Adrenal gland (tissue), 5 donors: ENCODE data around the gene CDRT15.

ENCODE experiments used
- CTCF ChIP-seq, 6 experiments: fragments of 450-650 bp in 4 of 6; fragments of 200-600 bp in 2 of 6; sonication (generic) in 1 of 6; IDR thresholded peaks; 1 replicate in 5 of 6; 2 replicates in 1 of 6; pipeline versions ENCODE4 v1.5.1 to v1.8.0; 2016 to 2021; ENCODE audit warnings: antibody characterized with exemption in 6 of 6, mild to moderate bottlenecking in 2 of 6, moderate library complexity in 1 of 6
- POLR2A ChIP-seq, 2 donors: fragments of 450-650 bp; IDR thresholded peaks; one replicate each; pipeline ENCODE4 v1.6.1; 2017; ENCODE audit warnings: antibody characterized with exemption in 2 of 2, mild to moderate bottlenecking in 2 of 2, moderate library complexity in 1 of 2
- donor health status: DM: no; HTN: no; CAD: no.

- no peak for TF ChIP-seq POLR2A (IDR thresholded peaks at IDR 0.05)
- TF ChIP-seq CTCF (IDR thresholded peaks at IDR 0.05) = no peak
Observed at GRCh38 chr17:14198013-14198412, 38.6 kb downstream of the CDRT15 start.
